GF-D8 (cell line): ENCODE results near the gene SVIL.
"Not testable (repeated sequence)": the region's sequence is repeated elsewhere in the genome, so short reads cannot be mapped to it uniquely, and the experiment has no call there.

ENCODE experiments used
- DNase-seq: peaks from one replicate; lab custom pipeline; 2025; lab: John Stamatoyannopoulos, UW

The SVIL gene

DNA sequence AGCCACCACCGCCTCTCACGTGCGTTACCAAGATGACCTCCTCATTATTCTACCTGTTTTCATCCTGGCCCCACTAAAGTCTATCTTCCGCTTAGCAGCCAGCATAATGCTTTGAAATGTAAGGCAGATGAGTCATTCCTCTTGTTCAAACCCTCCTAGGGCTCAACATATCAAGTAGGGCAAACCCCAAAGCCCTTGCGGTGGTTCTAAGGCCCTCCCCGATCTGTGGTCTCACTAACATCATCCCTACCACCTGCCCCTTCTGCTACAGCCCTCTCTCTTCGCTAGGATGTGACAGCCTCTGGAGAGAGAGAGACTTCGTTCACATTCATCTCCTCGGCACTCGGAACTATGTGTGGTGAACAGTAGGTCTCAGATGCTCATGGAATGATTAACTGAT is 94.8 kb downstream of the SVIL start:
- DNase-seq, result no peak

DNA sequence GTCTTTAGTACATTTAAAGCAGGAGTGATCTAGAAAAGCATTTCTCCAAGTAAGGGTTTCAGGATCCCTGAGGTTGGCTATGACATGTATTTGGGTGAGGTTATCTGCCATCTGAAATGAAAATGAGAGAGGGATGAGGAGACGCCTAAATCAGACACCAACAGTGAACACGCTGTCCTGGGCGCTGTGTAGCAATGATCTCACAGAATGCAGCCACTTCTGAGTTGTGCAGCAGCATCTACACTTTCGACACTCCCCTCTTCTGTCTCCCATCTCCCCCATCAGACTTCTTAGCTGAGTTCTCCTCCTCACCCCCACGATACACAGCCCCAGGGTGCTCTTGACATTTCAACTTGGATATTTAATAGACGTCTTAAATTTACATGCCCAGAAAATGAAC is 95.4 kb downstream of the SVIL start:
- DNase-seq, result no peak

DNA sequence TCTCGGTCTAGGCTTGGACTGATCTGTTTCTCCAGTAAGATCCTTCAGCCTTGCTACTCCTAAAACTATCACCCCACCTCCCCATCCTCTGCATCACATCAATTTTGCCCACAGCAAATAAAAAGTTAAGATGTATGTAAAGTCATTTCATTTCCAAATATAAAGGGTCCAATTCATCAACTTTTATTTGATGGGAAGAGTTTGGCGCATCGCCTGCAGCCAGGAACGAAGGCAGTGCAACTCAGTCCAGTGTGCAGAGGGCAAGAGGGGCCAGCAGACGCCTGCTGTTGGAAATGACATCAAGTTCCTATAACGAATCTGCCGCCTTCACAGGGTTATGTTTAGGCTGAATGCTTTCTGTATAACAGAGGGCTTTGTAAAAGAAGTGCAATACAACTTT is 97.0 kb downstream of the SVIL start:
- DNase-seq, result no peak

DNA sequence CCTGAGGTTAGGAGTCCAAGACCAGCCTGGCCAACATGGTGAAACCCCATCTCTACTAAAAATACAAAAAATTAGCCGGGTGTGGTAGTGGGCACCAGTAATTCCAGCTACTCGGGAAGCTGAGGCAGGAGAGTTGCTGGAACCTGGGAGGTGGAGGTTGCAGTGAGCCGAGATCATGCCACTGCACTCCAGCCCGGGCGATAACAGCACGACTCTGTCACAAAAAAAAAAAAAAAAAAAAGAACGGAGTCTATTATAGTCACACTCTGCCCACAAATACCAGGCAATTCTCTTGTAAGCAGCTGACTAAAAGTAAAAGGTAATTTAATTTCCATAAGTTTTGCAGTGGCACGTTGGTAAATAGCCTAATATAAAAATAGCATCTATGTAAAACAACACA is 98.1 kb downstream of the SVIL start:
- not testable (repeated sequence) for DNase-seq

DNA sequence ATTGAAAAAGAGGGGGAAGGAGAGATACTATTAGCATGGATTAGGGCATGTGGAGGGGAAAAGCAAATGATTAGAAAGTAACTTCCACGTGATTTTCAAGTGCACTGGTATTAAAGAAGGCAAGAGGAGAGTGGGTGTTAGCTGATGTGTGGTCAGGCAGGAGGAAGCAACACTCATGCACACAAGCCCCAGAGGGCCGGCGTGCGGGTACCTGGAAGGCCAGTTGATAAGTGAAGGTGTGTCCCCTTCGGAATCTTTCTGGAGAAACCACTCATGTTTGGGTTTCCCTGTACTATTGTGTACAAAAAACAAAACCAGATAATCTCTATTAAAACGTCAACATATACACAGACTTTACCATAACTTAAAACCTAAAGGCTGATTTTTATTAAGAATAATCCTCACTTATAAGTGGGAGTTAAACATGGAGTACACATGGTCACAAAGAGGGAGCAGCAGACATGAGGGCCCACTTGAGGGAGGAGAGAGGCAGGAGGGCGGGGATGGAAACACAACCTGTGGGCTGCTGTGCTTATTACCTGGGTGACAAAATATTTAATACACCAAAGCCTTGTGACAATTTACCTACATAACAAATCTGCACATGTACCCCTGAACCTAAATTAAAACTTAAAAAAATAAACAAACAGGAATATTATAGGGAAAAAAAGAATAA is 98.9 kb downstream of the SVIL start:
- DNase-seq, result no peak

DNA sequence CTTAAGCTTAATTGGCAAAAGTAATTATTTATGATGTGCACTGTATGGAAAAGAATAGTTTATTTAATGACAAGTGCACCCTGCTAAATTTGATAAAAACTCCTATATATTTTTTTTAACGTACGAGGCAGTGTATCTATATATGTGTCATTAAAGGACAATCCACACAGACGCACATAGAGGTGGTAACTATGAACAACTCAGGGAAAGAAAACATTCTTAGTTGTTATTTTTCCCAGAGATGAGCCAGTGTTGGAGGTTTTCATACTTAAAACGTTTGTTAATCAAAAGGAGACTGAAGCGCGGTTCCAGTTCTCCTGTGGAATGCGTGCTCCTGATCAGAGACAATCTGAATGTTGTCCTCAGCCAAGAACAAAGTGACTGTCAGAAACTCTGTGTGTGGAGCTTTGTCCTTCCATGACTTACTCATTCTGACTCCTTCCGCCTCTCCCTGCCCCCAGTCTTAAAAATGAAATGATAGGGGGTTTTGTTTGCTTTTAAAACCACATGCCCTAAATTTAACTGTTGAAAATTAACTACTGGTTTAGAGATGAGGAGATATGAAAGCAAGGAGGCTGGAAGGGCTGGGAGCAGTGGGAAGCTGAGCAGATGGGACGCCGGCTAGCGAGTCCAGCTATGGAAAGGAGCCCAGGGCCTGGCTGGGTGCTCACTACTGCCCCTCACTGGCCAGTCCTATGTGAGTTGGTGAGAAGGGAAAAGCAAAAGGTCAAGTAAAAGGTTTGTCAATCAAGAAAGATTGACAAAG is 99.6 kb downstream of the SVIL start:
- DNase-seq, result no peak

DNA sequence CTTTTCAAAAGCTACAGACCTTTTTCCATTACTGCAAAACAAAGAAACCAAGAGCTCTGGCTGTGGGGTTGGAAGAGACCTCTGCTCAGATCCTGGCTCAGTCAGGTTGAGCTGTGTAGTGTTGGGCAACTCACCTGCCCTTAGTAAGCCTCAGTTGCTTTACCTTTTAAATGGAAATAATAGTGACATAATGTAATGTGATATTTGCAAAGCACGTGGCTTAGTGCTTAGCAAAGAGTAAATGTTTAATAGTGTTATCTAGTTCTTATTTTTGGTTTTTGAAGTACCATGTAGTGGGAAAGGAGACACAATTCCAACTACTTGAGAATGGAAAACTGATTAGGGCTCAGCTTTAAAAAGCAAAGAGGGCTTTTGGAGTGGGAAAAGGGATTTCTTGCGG is 100.2 kb downstream of the SVIL start:
- DNase-seq, result no peak

DNA sequence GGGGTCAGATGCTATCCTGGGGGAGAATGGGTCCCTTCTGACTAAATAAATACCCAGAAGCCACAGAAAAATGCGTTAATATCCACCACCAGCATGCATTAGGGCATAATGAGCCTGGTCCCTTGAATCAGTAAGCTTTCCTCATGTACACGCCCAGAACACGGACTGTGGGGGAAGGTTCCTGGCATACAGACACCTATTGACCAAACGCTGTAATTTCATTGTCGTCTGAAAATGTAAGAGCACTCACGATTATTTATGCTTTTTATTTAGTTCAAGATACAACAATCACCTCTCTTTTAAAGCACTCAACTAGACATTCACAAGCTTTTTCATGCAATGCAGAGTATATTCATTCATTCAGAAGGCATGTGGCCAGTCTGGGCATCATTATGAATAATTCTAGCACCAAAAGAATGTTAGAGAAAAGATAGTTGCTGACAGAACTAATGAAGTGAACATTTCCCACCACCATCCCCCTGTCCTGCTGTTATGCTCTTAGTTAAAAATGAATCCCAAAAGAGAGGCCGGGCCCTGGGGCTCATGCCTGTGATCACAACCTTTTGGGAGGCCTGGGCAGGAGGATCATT is 101.0 kb downstream of the SVIL start:
- DNase-seq, result no peak

DNA sequence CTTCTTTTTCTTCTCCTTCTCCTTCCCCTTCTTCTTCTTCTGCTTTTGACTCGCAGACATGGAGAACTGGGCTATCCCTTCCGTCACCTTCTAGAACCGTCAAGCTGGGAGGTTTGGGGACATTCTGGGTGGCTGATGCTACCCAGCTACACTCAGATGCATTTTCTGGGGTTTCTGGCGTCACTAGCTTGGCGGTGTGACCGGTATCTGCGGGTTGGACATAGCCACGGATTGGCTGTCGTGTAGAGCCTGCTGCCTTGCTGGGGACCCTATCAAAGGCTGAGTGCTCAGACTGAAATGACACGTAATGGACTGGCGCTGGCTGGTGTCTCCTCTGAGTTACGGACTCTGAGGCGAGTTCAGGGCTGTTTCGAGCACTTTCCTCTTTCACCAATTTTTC is 101.7 kb downstream of the SVIL start:
- no peak for DNase-seq

DNA sequence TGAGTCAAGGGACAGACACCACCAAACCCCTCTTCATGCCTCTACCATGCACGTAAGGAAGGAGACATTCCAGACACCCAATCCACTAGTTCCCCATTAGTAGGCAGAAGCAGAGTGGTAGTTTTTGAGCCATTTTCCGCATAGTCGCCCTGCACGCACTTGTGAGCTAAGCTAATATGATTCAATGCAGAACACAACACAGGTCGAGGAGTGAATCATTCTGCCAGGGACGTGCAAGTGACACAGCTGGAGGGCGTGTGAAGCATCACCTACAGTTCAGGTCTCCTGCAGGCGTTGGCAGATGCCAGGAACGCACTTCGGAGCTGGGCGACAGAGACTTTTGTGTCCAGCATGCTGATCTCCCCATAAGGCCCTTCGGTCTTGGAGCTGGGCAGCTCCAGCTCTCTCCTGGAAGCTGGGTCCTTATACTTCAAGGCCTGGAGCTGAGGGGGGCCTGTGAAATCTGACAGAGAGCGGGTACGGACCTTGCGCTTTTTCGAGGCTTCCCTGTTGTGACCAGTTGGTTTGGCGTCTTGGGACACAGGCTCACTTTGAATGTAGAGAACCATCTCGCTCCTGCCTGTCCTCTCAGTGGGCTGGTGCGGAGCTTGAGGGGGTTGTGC is 102.4 kb downstream of the SVIL start:
- DNase-seq, result no peak

DNA sequence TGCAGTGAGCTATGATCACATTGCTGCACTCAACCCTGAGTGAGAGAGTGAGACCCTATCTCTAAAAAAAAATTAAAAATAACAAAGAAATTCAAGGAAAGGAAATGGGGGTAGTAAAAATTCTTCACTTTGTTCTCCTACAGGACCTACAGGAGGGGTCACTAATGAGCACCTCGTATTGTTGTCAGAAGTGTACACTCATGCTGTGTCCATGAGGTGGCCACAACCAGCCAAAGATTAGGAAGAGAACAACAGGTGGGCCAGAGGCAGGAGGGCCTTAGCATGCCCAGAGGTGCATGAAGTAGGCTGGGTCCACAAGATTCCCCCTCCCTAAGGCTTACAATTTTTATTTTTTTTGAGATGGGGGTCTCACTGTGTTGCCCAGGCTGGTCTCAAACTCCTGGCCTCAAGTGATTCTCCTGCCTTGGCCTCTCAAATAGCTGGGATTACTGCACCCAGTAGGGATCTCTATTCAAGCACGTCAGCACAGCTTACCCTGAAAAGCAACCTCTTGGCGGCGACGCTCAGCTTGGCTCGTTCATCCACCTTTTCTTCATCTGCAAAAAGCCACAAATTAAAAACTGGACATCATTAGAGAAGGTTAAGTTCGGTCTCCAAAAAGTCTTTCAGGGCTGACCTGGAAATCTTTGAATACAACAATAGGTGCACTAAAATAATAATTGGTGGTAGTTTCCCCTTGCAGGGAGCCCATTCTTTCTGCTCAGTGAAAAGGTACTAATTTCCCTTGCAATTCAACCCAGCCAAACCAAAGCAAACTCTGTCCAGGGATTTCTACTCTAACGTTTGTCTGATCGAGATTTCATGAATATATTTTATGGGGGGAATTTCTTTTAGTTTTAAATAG is 104.4 kb downstream of the SVIL start:
- DNase-seq, result no peak

DNA sequence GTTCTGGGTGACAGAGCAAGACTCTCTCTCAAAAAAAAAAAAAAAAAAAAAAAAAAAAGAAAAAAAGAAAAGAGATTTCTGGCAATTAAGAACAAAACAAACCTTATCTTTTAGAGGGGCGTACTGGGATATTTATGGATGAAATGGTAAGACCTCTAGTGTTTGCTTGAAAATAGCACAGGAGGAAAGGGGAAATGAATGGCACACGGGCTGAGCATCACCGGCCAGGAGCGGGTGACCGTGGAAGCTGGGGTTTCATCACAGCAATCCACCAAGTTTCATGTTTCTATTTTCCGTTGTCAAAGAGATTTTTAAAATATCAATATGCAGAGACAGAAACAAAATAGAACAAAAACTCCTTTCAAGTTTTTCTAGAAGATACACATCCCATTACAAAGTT is 105.6 kb downstream of the SVIL start:
- DNase-seq, result no peak

DNA sequence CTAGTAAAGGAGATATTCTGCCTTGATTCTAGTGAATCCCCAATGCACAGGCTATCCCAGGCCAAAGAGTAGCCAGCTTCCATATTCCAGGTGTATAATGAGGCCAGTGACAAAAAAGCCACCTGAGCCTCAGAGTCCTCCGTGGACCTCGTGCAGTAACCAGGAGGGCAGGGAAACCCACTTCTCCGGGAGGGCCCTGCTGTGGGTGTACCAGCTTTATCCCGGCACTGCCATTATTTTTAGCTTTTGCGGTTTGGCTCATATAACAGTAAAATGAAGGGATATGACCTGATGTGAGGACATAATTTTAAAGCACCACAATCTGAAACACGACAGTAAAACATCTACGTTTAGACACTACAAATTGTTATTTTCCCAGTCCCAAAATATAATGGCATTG is 109.0 kb downstream of the SVIL start:
- no peak for DNase-seq

DNA sequence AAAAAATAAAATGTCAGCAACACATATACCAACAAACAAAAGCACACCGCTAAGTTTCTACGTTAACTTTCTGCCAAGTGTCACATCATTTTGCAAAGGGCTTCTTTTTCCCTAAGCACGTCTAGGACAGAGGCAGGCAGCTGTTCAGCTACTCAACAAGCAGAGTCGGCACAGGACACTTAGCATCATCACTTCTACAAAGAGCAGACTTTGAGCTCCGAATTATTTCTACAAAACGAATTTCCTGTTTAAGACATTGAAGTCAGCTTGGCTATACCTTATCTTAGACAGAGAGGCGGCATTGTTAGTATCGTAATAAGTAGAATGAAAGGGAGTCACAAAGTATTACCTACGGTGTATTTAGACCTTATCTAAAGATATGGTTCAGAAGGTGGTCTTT is 110.1 kb downstream of the SVIL start:
- no peak for DNase-seq

DNA sequence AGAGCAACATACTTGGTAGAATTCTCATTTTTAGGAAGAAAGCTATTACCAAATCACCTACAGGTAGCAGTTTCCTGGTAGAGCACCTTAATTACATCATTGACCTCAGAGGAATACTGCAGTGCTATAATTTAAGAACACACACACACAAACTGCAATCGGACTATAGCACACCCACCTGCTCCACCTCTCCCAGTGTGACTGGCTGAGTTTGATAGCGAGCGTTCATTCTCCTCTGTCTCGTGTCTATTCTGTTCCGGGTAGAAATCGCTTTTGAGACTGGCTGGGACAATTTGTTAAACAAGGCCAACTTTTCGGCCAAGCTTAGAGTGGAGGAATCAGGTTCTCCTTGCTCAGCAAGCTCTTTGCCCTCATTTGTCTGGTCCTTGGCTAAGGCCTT is 110.5 kb downstream of the SVIL start:
- no peak for DNase-seq

DNA sequence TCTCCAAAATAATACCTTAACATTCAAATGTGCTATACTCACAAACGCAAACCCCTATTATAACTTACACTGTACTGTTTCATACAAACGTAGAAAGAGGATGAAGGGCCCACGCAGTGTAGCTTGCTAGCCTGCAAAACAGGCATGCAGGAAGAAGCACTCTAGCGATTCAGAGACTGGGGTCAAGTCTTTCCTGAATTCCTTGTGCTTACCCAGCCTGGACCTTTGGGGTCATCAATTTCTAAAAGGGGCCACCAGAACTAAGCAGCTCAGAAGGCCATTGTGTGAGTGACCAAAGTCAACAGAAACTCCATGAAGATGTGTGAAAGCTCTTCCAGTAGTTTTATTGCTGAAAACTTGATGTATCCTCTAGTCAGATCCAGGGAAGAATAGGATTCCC is 111.9 kb downstream of the SVIL start:
- DNase-seq, result no peak

DNA sequence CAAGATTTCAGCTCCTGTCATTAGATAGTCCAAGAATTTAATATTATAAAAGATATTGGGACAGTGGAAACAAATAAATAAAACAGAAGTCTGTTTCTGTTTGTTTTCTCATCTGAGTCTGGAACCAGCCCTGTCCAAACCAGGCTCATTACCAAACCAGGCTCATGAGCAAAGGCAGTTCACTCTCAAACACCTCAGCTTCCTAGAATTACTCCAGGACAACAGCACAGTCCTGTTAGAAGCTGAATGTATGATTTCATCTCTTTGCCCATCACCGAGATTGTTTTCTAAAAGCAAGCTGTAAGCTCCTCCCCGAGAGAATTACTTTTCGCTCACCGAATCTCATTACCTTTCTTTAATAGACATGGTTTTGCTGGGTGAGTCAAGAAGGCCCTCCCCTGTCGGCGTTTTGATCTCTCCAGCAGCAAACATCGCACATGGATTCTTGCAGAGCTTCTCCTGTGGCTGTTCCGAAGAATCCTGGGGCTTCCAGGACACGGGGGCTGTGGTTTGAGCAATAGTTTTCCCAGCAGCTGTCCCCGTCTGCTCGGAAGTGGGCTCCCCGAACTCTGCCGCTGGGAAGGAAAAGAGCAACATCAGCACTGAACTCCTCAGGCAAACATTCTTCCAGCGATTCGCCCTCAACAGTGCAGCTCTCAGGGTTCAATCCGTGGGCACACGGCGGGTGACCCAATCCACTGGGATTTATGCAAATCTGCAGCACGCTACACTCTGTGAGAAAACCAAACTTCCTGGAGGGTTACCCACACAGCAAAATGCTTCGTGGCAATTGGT is 112.5 kb downstream of the SVIL start:
- DNase-seq, result no peak

DNA sequence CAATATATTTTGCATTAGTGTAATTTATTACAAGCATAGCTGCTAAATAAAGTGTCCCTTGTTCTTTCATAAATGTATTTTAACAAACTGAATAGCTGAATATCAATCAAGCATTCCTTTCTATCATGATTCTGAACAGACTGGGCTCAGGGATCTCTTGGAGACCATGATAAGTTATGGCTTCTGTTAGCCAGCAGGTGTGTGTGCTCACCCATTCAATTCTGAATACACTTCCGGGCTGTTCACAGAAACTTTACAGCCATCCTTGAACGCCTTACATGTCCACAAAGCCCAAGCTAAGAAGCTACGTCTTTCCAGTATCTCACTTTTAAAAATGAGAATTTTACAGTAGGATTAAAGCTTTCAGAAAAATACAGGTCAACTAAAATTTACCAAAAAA is 115.1 kb downstream of the SVIL start:
- DNase-seq, result no peak

DNA sequence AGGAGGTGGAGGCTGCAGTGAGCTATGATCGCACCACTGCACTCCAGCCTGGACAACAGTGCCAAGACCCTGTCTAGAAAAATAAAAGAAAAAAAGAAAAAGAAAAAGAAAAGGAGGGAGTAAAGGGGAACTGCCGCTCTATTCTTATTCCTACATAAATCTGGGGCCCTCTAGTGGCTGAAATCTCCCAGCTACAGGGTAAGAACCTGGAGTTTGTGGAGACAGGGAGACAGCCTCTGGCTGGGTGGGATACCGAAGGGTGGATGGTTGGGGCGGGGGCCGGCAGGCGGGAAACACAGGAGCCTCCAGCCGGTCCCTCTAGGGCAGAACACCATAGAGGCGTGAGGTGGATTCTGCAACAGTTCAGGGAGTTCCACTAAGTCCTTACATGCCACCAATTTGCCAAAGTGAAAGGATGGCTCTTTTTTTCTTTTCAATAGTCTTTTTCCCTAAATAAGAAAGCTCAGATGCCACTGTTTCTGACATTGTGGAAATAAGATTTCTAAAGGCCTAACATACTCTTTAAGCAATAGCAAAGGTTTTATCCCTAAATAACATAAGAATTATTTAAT is 117.3 kb downstream of the SVIL start:
- DNase-seq, result no peak

DNA sequence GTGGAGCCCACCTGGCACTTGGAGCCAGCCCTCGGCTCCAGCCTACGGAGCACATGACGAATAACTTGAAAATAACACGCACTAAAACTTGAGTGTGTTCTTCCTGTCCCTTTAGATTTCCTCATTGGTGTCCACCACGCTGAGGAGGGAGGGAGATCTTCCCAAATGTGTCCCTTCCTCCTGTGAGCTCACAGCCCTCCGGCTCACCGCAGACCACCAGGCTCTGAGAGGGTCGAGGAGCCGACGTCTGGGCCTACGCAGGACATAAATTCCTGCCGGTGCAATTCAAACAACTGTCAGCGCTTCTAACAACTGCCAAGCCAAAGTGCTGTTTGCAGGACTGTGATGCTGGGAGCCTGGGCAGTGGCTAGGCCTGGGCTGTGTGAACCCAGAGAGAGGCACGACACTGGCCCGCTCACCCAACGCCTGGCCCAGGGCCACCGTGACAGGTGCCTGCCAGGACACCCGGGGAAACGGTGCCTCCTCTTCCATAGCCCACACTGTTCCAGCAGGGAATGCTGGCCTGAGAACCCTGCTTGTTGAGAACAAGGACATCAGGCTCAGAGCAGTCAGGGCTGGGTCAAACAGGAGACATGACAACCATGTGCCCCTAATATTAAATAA is 118.3 kb downstream of the SVIL start:
- not testable (repeated sequence) for DNase-seq
